Stimulated activated naive CD8-positive, alpha-beta T cell treated with anti-CD3 and anti-CD28 coated beads, Interleukin-15, Interleukin-2, amounts not matched to agents 100 ng/mL and 50 ng/mL, for 24 hours (primary cell): Measurements from ENCODE around the gene RPL31.
"Not testable (repeated sequence)": the region's sequence is repeated elsewhere in the genome, so short reads cannot be mapped to it uniquely, and the experiment has no call there.

Experiments
- H3K27ac Mint-ChIP-seq: one replicate; pipeline ENCODE4 v1.8.0; 2021; ENCODE audit warnings: mild to moderate bottlenecking, mixed read lengths
- H3K27me3 Mint-ChIP-seq: one replicate; pipeline ENCODE4 v1.8.0; 2021; ENCODE audit warnings: mixed read lengths
- H3K36me3 Mint-ChIP-seq: one replicate; pipeline ENCODE4 v1.8.0; 2021; ENCODE audit warnings: low read depth, mixed read lengths
- H3K4me1 Mint-ChIP-seq: one replicate; pipeline ENCODE4 v1.8.0; 2021; ENCODE audit warnings: low read depth, mixed read lengths
- H3K4me3 Mint-ChIP-seq: one replicate; pipeline ENCODE4 v1.8.0; 2021; ENCODE audit warnings: mild to moderate bottlenecking, mixed read lengths
- H3K9me3 Mint-ChIP-seq: one replicate; pipeline ENCODE4 v1.8.0; 2021; ENCODE audit warnings: mixed read lengths

RPL31 gene

DNA sequence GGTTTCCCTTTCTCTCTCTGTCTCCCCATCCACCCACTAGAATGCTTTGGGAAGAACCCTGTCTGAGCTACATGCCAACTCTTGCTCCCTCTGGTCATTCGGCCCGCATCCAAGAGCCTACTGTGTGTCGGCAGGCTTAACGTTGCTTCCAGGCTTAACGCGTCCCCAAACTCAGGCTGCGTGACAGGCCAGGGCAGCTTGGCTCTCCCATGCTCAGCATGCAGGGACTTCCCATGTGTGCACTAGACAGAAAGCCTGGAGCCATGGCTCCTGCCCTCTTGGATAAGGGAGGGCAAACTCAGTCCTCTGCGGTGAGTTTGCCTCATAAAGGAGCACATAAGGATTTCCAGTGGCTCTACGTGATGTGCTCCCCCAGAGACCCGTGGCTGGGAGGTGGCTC lies 43.2 kb downstream of the RPL31 start:
- H3K4me3 Mint-ChIP-seq, result no peak overlapping the region
- no peaks in the 10 kb centered on the region for H3K4me1 Mint-ChIP-seq
- no peak overlapping the region for H3K27ac Mint-ChIP-seq
- H3K27me3 Mint-ChIP-seq, result no peaks in the 10 kb centered on the region
- H3K36me3 Mint-ChIP-seq, result no peaks in the 10 kb centered on the region
- H3K9me3 Mint-ChIP-seq, result no peaks in the 10 kb centered on the region

GRCh38 chr2:101047075-101047766 lies 45.1 kb downstream of the RPL31 start:
- no peaks in the 10 kb centered on the region for H3K9me3 Mint-ChIP-seq
- no peak overlapping the region for H3K4me3 Mint-ChIP-seq
- no peaks in the 10 kb centered on the region for H3K36me3 Mint-ChIP-seq
- H3K27ac Mint-ChIP-seq, result no peak overlapping the region
- no peaks in the 10 kb centered on the region for H3K4me1 Mint-ChIP-seq
- no peaks in the 10 kb centered on the region for H3K27me3 Mint-ChIP-seq

GRCh38 chr2:101047774-101048173 lies 45.7 kb downstream of the RPL31 start:
- Mint-ChIP-seq H3K36me3 (no peaks in the 10 kb centered on the region), H3K4me3 (no peak overlapping the region), H3K27me3 (no peaks in the 10 kb centered on the region), H3K9me3 (no peaks in the 10 kb centered on the region), H3K27ac (no peak overlapping the region), H3K4me1 (no peaks in the 10 kb centered on the region)

- Mint-ChIP-seq H3K27me3 (no peaks in the 10 kb centered on the region), H3K27ac (no peak overlapping the region), H3K4me1 (no peaks in the 10 kb centered on the region), H3K36me3 (no peaks in the 10 kb centered on the region), H3K4me3 (no peak overlapping the region), H3K9me3 (no peaks in the 10 kb centered on the region)
Measured at GRCh38 chr2:101048756-101049155, 46.7 kb downstream of the RPL31 start.

DNA sequence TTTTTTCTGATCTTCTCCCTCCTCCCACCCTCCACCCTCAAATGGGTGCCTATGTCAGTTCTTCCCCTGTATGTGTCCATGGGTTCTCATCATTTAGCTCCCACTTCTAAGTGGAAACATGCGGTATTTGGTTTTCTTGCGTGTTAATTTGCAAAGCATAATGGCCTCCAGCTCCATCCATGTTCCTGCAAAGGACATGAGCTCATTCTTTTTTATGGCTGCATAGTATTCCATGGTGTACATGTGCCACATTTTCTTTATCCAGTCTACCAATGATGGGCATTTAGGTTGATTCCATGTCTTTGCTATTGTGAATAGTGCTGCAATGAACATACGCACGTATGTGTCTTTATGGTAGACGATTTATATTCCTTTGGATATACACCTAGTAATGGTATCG lies 48.8 kb downstream of the RPL31 start:
- not testable (repeated sequence) for H3K36me3 Mint-ChIP-seq, H3K4me3 Mint-ChIP-seq, H3K27ac Mint-ChIP-seq, H3K27me3 Mint-ChIP-seq, H3K4me1 Mint-ChIP-seq, H3K9me3 Mint-ChIP-seq

- Mint-ChIP-seq H3K4me3 (no peak overlapping the region), H3K27me3 (no peaks in the 10 kb centered on the region), H3K27ac (no peak overlapping the region), H3K9me3 (no peaks in the 10 kb centered on the region), H3K4me1 (no peaks in the 10 kb centered on the region), H3K36me3 (no peaks in the 10 kb centered on the region)
Measured at GRCh38 chr2:101052147-101052546, 50.1 kb downstream of the RPL31 start.

DNA sequence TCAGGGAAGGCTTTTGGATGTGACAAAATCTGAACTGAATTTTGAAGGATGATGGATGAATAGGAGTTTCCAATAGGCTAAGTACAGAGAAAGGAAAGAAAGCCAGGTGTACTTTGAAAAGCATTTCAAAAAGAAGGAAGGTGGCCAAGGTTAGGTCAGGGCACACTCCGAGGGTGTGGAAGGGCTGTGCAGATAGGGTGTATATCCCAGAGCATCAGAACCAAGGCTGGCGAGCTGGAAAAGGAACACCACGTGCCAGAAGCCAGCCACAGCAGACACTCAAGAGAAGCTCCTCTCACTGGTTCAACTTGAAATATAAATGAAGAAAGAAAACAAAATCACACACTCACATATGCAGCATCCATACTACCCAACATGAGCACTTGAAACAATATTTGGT lies 51.0 kb downstream of the RPL31 start:
- no peaks in the 10 kb centered on the region for H3K27me3 Mint-ChIP-seq
- H3K4me1 Mint-ChIP-seq, result no peaks in the 10 kb centered on the region
- H3K9me3 Mint-ChIP-seq, result no peaks in the 10 kb centered on the region
- no peak overlapping the region for H3K4me3 Mint-ChIP-seq
- H3K36me3 Mint-ChIP-seq, result no peaks in the 10 kb centered on the region
- H3K27ac Mint-ChIP-seq, result no peak overlapping the region
